Gastroesophageal sphincter (tissue), 3 donors: ENCODE data around the gene FANCC.

Source experiments
- CTCF ChIP-seq, 4 experiments: fragments of 200-600 bp in 2 of 4; fragments of 450-650 bp in 2 of 4; sonication (generic) in 1 of 4; IDR thresholded peaks; one replicate each; pipeline ENCODE4 v1.5.1; 2017 to 2019; ENCODE audit warnings: antibody characterized with exemption in 4 of 4, mild to moderate bottlenecking in 2 of 4, moderate library complexity in 2 of 4
- EP300 ChIP-seq: sonication (generic); formaldehyde crosslinking; IDR thresholded peaks from one replicate; pipeline ENCODE4 v1.6.1; 2017; ENCODE audit warnings: antibody characterized with exemption, mild to moderate bottlenecking
- POLR2A ChIP-seq, 2 donors: fragments of 450-650 bp; IDR thresholded peaks; one replicate each; pipeline ENCODE4 v1.6.1; 2017; ENCODE audit warnings: antibody characterized with exemption in 2 of 2, mild to moderate bottlenecking in 2 of 2, moderate library complexity in 1 of 2
- POLR2AphosphoS5 ChIP-seq: sonication (generic); formaldehyde crosslinking; IDR thresholded peaks from one replicate; pipeline ENCODE4 v1.6.1; 2017; ENCODE audit warnings: antibody characterized with exemption

- TF ChIP-seq CTCF (IDR thresholded peaks at IDR 0.05) (peak in 3 of 4 experiments; percentile 20 to 22 (median 21)), POLR2A (IDR thresholded peaks at IDR 0.05) (no peak), EP300 (no peak), POLR2AphosphoS5 (peak; percentile 6)
Measured at GRCh38 chr9:95077053-95077765, 240.3 kb downstream of the FANCC start.
